Loucy (cell line): Measurements from ENCODE around the gene CEL.

Experiments used
- H2AFZ ChIP-seq: fragments of 200-600 bp; sonication (generic); 2 replicates; pipeline ENCODE4 v1.6.0; 2016; ENCODE audit warnings: antibody characterized with exemption, mild to moderate bottlenecking, low read length, moderate library complexity
- H3F3A ChIP-seq: fragments of 200-600 bp; 2 replicates; pipeline ENCODE4 v1.6.0; 2016; ENCODE audit warnings: antibody characterized with exemption, low read depth, mild to moderate bottlenecking
- H3K27me3 ChIP-seq: fragments of 200-600 bp; sonication (generic); 2 replicates; pipeline ENCODE4 v1.6.1; 2014; ENCODE audit warnings: low read length, mild to moderate bottlenecking; ENCODE audit not compliant: insufficient read depth, poor library complexity, severe bottlenecking
- H3K36me3 ChIP-seq: fragments of 200-600 bp; sonication (generic); 2 replicates; pipeline ENCODE4 v1.6.1; 2016; ENCODE audit warnings: low read length; ENCODE audit not compliant: insufficient read depth
- H3K4me1 ChIP-seq: fragments of 200-600 bp; sonication (generic); 2 replicates; pipeline ENCODE4 v1.5.1; 2014; ENCODE audit warnings: low read length, mild to moderate bottlenecking; ENCODE audit not compliant: insufficient read depth, poor library complexity, severe bottlenecking
- H3K4me2 ChIP-seq: fragments of 200-600 bp; sonication (generic); 2 replicates; pipeline ENCODE4 v1.6.0; 2014; ENCODE audit warnings: antibody characterized with exemption, low read length, low read depth, mild to moderate bottlenecking; ENCODE audit not compliant: poor library complexity, severe bottlenecking
- H3K4me3 ChIP-seq: fragments of 200-600 bp; sonication (generic); 2 replicates; pipeline ENCODE4 v1.5.1; 2014; ENCODE audit warnings: low read length, mild to moderate bottlenecking, mixed read lengths; ENCODE audit not compliant: poor library complexity, severe bottlenecking
- H3K79me2 ChIP-seq: fragments of 200-600 bp; sonication (generic); 2 replicates; pipeline ENCODE4 v1.6.1; 2014; ENCODE audit warnings: low read length; ENCODE audit not compliant: insufficient read depth
- H3K9ac ChIP-seq: fragments of 200-600 bp; sonication (generic); 2 replicates; pipeline ENCODE4 v1.6.0; 2014; ENCODE audit warnings: mild to moderate bottlenecking, low read depth, low read length, moderate library complexity; ENCODE audit not compliant: poor library complexity, severe bottlenecking
- H3K9me2 ChIP-seq: fragments of 200-600 bp; sonication (generic); replicated peaks from 2 replicates; pipeline ENCODE4 v1.6.1; 2016; ENCODE audit warnings: low read depth, low read length, mixed read lengths
- H3K9me3 ChIP-seq: fragments of 200-600 bp; sonication (generic); 2 replicates; pipeline ENCODE4 v1.6.1; 2014; ENCODE audit warnings: mild to moderate bottlenecking, antibody characterized with exemption, low read length, low read depth; ENCODE audit not compliant: insufficient read depth
- H4K20me1 ChIP-seq: fragments of 200-600 bp; sonication (generic); 2 replicates; pipeline ENCODE4 v1.6.0; 2014; ENCODE audit warnings: antibody characterized with exemption, low read length, mild to moderate bottlenecking; ENCODE audit not compliant: insufficient read depth, poor library complexity, severe bottlenecking
- EZH2phosphoT487 ChIP-seq: fragments of 200-600 bp; IDR thresholded peaks from 2 replicates; pipeline ENCODE4 v1.6.1; 2018; ENCODE audit warnings: antibody characterized with exemption, mild to moderate bottlenecking, moderate library complexity, borderline replicate concordance
- TF ChIP-seq, protein P1 (sequence below): fragments of 200-600 bp; sonication (generic); conservative IDR thresholded peaks from 2 replicates; pipeline ENCODE4 v1.5.1; 2014; ENCODE audit warnings: mild to moderate bottlenecking, antibody characterized with exemption, low read length

Gene CEL

DNA sequence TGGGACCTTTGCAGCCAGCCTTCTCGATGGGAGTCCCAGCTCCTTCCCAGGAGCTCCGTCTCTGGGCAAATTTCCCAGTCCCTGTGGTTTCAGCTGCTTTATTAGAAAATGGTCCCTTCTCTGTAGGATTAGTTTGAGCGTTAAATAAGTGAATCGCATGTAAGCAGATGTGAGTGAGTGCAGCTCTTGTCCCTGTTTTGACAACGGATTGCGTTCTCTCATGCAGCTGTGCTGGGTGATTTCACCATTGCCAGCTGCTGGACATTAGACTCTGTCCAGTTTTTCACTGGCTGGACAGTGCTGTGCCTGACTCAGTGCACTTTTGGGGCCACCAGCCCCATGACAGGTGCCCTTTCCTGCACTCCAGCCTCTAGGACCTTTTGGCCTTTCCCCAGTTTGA is 11.6 kb upstream of the CEL start:
- Histone ChIP-seq H3K79me2 (no peaks in the 10 kb centered on the region; the same call in 1 of the 2 replicates), H4K20me1 (peaks cover 2% of the 10 kb centered on the region), H3K36me3 (peaks cover 87% of the 10 kb centered on the region), H2AFZ (no peak overlapping the region), H3F3A (no peaks in the 10 kb centered on the region), H3K4me2 (no peak overlapping the region), H3K4me3 (no peak overlapping the region), H3K9me2 (no peaks in the 10 kb centered on the region), H3K27me3 (no peaks in the 10 kb centered on the region), H3K4me1 (peaks cover 4% of the 10 kb centered on the region), H3K9me3 (no peaks in the 10 kb centered on the region), H3K9ac (no peak overlapping the region)
- no peak for TF ChIP-seq EZH2phosphoT487
- TF ChIP-seq, protein P1, sequence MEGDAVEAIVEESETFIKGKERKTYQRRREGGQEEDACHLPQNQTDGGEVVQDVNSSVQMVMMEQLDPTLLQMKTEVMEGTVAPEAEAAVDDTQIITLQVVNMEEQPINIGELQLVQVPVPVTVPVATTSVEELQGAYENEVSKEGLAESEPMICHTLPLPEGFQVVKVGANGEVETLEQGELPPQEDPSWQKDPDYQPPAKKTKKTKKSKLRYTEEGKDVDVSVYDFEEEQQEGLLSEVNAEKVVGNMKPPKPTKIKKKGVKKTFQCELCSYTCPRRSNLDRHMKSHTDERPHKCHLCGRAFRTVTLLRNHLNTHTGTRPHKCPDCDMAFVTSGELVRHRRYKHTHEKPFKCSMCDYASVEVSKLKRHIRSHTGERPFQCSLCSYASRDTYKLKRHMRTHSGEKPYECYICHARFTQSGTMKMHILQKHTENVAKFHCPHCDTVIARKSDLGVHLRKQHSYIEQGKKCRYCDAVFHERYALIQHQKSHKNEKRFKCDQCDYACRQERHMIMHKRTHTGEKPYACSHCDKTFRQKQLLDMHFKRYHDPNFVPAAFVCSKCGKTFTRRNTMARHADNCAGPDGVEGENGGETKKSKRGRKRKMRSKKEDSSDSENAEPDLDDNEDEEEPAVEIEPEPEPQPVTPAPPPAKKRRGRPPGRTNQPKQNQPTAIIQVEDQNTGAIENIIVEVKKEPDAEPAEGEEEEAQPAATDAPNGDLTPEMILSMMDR: no peak

DNA sequence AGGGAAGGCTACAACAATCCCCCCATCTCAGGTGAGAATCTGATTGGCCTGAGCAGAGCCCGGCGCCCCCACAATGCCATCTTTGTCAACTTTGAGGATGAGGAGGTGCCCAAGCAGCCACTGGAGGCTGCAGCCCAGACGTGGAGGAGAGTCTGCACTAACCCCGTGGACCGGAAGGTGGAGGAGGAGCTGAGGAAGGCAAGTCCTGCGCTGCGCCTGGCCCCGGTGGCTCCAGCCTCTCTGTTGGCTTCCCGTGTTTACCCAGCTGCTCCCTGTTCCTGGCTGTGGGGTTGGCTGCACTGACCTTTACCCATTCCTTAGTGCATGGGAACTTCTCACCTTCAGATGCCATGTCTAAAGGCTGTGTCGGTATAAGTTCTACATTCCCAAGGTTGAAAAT is 11.0 kb upstream of the CEL start:
- H3K9me3 ChIP-seq: no peaks in the 10 kb centered on the region
- H3K4me3 ChIP-seq: no peak overlapping the region
- peaks cover 87% of the 10 kb centered on the region for H3K36me3 ChIP-seq
- H3K27me3 ChIP-seq: no peaks in the 10 kb centered on the region
- H4K20me1 ChIP-seq: peaks cover 2% of the 10 kb centered on the region
- no peak overlapping the region for H3K4me2 ChIP-seq
- TF ChIP-seq, protein P1: no peak
- TF ChIP-seq EZH2phosphoT487: no peak
- H3F3A ChIP-seq: no peaks in the 10 kb centered on the region
- H3K79me2 ChIP-seq: no peaks in the 10 kb centered on the region; the same call in 1 of the 2 replicates
- H2AFZ ChIP-seq: no peak overlapping the region
- no peak overlapping the region for H3K9ac ChIP-seq
- H3K9me2 ChIP-seq: no peaks in the 10 kb centered on the region
- H3K4me1 ChIP-seq: peaks cover 4% of the 10 kb centered on the region

DNA sequence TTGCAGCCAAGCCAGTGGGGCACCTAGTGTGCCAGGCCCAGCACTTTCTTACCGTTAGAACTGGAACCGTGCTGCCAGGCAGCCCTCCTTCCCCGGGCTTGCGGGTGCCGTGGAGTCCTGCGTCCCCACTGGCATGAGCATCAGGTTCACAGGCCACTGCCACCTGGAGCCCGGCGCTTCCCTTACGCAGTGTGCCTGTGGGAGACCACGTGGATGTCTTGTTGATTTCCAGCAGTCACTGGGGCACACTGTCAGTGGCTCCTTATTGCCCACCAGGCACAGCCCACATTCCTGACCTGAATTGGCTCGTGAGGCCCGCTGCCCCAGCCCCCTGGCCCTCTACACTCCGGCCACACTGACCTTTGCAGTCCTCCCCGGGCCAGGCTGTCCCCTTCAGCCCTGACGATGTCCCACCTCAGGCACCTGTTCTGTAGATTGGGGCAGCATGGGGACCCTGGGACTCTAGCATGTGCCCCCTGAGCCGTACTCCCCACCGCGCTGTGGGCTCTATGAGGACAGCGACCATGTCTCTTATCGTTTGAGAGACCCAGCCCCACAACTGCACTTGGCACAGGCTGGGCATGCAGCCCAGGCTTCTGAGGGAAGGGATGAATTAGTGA is 10.4 kb upstream of the CEL start:
- no peak overlapping the region for H3K4me2 ChIP-seq
- H4K20me1 ChIP-seq: peaks cover 1% of the 10 kb centered on the region
- no peaks in the 10 kb centered on the region for H3K9me2 ChIP-seq
- no peaks in the 10 kb centered on the region for H3K9me3 ChIP-seq
- TF ChIP-seq, protein P1: no peak
- no peak for TF ChIP-seq EZH2phosphoT487
- no peak overlapping the region for H3K4me3 ChIP-seq
- no peak overlapping the region for H3K9ac ChIP-seq
- no peak overlapping the region for H2AFZ ChIP-seq
- peaks cover 87% of the 10 kb centered on the region; the same call in 1 of the 2 replicates for H3K36me3 ChIP-seq
- H3K27me3 ChIP-seq: no peaks in the 10 kb centered on the region
- peaks cover 9% of the 10 kb centered on the region for H3K4me1 ChIP-seq
- no peaks in the 10 kb centered on the region; the same call in 1 of the 2 replicates for H3K79me2 ChIP-seq
- H3F3A ChIP-seq: no peaks in the 10 kb centered on the region
